WERI-Rb-1 (cell line): ENCODE results near the gene PCDH9.

Experiments used
- DNase-seq: peaks from one replicate; pipeline ENCODE4 v3.0.0-alpha.2; 2020
- H3K27ac ChIP-seq: fragments of 250-450 bp; sonication (Bioruptor Pico); 2 replicates; pipeline ENCODE4 v1.5.1; 2020; ENCODE audit warnings: mild to moderate bottlenecking, moderate library complexity
- H3K27me3 ChIP-seq: fragments of 250-450 bp; sonication (Bioruptor Pico); 2 replicates; pipeline ENCODE4 v1.5.1; 2021; ENCODE audit warnings: mild to moderate bottlenecking, low read depth, moderate library complexity; ENCODE audit not compliant: insufficient read depth, severe bottlenecking
- H3K36me3 ChIP-seq: fragments of 250-450 bp; sonication (Bioruptor Pico); 2 replicates; pipeline ENCODE4 v1.5.1; 2020; ENCODE audit warnings: mild to moderate bottlenecking, moderate library complexity
- H3K4me3 ChIP-seq: 2 replicates; pipeline ENCODE4 v1.5.1; 2011; ENCODE audit warnings: low read depth, mild to moderate bottlenecking, control low read depth, low read length
- H3K9me3 ChIP-seq: fragments of 250-450 bp; sonication (Bioruptor Pico); 2 replicates; pipeline ENCODE4 v1.5.1; 2021; ENCODE audit warnings: mild to moderate bottlenecking, moderate library complexity; ENCODE audit not compliant: severe bottlenecking
- CTCF ChIP-seq: IDR thresholded peaks from 2 replicates; pipeline ENCODE4 v1.5.1; 2011; ENCODE audit warnings: low read depth, mild to moderate bottlenecking, control low read depth, inconsistent platforms, low read length

PCDH9 gene

GRCh38 chr13:67235265-67235664 lies 5.1 kb upstream of the PCDH9 start:
- Histone ChIP-seq H3K9me3 (no peaks in the 10 kb centered on the region), H3K4me3 (no peak overlapping the region), H3K27ac (no peak overlapping the region), H3K36me3 (no peaks in the 10 kb centered on the region), H3K27me3 (no peaks in the 10 kb centered on the region)
- TF ChIP-seq CTCF, result no peak
- DNase-seq, result no peak

- no peaks in the 10 kb centered on the region for H3K9me3 ChIP-seq
- no peaks in the 10 kb centered on the region for H3K27me3 ChIP-seq
- no peaks in the 10 kb centered on the region for H3K36me3 ChIP-seq
- no peak overlapping the region for H3K27ac ChIP-seq
- no peak overlapping the region for H3K4me3 ChIP-seq
- no peak for DNase-seq
- no peak for TF ChIP-seq CTCF
These were observed 2.2 kb upstream of the PCDH9 start for GRCh38 chr13:67232384-67232783.

- peak overlapping the region; percentile 82 for H3K27ac ChIP-seq
- no peaks in the 10 kb centered on the region for H3K9me3 ChIP-seq
- no peaks in the 10 kb centered on the region for H3K27me3 ChIP-seq
- peak overlapping the region; percentile 85 for H3K4me3 ChIP-seq
- H3K36me3 ChIP-seq, result no peaks in the 10 kb centered on the region
- no peak for DNase-seq
- no peak for TF ChIP-seq CTCF
These were observed 1.3 kb upstream of the PCDH9 start for GRCh38 chr13:67231289-67232000.

GRCh38 chr13:67230404-67231288 lies 510 bp upstream of the PCDH9 start:
- peak; percentile 92 for DNase-seq
- Histone ChIP-seq H3K27ac (peak overlapping the region; percentile 82), H3K27me3 (no peaks in the 10 kb centered on the region), H3K36me3 (no peaks in the 10 kb centered on the region), H3K4me3 (peak overlapping the region; percentile 85), H3K9me3 (no peaks in the 10 kb centered on the region)
- no peak for TF ChIP-seq CTCF

GRCh38 chr13:67228916-67229315 lies 1.2 kb downstream of the PCDH9 start:
- H3K27ac ChIP-seq, result no peak overlapping the region
- DNase-seq, result no peak
- peak overlapping the region; percentile 49 for H3K4me3 ChIP-seq

More at GRCh38 chr13:67228916-67229315, 1.2 kb downstream of the PCDH9 start:
- no peak for TF ChIP-seq CTCF
- Histone ChIP-seq H3K27me3 (no peaks in the 10 kb centered on the region), H3K36me3 (no peaks in the 10 kb centered on the region), H3K9me3 (no peaks in the 10 kb centered on the region)
